Ishikawa (cell line): ENCODE measurements around the gene PEA15.
A peak's percentile ranks its signal among the peaks of the same experiment; 100 is the strongest.

Experiments
- CEBPB ChIP-seq: IDR thresholded peaks from 2 replicates; pipeline ENCODE4 v1.6.1; 2012
- CREB1 ChIP-seq: IDR thresholded peaks from 2 replicates; pipeline ENCODE4 v1.6.1; 2012; ENCODE audit warnings: low read depth
- EGR1 ChIP-seq: IDR thresholded peaks from 2 replicates; pipeline ENCODE4 v1.6.1; 2012
- EP300 ChIP-seq: IDR thresholded peaks from 2 replicates; pipeline ENCODE4 v1.6.1; 2012; ENCODE audit warnings: borderline replicate concordance
- FOXM1 ChIP-seq: IDR thresholded peaks from 2 replicates; pipeline ENCODE4 v1.6.1; 2012; ENCODE audit warnings: low read depth, borderline replicate concordance
- NFIC ChIP-seq: IDR thresholded peaks from 2 replicates; pipeline ENCODE4 v1.6.1; 2012
- RAD21 ChIP-seq: IDR thresholded peaks from 2 replicates; pipeline ENCODE4 v1.6.1; 2012; ENCODE audit warnings: low read depth
- TAF1 ChIP-seq: IDR thresholded peaks from 2 replicates; pipeline ENCODE4 v1.6.1; 2012; ENCODE audit warnings: low read depth, mild to moderate bottlenecking
- TCF12 ChIP-seq: IDR thresholded peaks from 2 replicates; pipeline ENCODE4 v1.6.1; 2012; ENCODE audit warnings: low read depth
- TEAD4 ChIP-seq: IDR thresholded peaks from 2 replicates; pipeline ENCODE4 v1.6.1; 2012
- YY1 ChIP-seq: IDR thresholded peaks from 2 replicates; pipeline ENCODE4 v1.6.1; 2012; ENCODE audit warnings: low read depth
- ZBTB7A ChIP-seq: IDR thresholded peaks from 2 replicates; pipeline ENCODE4 v1.6.1; 2012; ENCODE audit warnings: low read depth
- TF ChIP-seq, protein P1 (sequence below): IDR thresholded peaks from 2 replicates; pipeline ENCODE4 v1.6.1; 2012
- TF ChIP-seq, protein P2 (sequence below): IDR thresholded peaks from 2 replicates; pipeline ENCODE4 v1.6.1; 2012; ENCODE audit warnings: low read depth, mild to moderate bottlenecking
- TF ChIP-seq, protein P3 (sequence below): IDR thresholded peaks from 2 replicates; pipeline ENCODE4 v1.6.1; 2012

The PEA15 gene

DNA sequence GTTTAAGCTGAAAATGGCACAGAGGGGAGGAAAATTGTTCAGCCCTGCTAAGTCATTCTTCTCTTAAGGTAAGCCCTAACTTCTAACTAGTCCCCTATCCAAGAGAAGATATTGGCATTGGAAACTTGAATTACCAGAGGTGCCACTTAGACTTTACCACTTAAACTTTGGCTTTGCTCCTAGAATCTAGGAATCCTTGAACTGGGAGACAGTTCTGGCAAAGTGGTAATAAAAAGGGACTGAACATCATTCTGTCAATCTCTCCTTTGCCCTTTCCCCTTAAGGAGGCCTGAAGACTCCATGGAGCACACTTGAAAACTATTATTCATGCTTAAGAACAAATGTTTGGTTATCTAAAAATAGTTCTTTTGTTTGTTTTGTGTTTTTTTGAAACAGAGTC is 45.3 kb upstream of the PEA15 start:
- TF ChIP-seq FOXM1 (no peak), ZBTB7A (no peak), TEAD4 (no peak), TCF12 (no peak), EP300 (no peak)

DNA sequence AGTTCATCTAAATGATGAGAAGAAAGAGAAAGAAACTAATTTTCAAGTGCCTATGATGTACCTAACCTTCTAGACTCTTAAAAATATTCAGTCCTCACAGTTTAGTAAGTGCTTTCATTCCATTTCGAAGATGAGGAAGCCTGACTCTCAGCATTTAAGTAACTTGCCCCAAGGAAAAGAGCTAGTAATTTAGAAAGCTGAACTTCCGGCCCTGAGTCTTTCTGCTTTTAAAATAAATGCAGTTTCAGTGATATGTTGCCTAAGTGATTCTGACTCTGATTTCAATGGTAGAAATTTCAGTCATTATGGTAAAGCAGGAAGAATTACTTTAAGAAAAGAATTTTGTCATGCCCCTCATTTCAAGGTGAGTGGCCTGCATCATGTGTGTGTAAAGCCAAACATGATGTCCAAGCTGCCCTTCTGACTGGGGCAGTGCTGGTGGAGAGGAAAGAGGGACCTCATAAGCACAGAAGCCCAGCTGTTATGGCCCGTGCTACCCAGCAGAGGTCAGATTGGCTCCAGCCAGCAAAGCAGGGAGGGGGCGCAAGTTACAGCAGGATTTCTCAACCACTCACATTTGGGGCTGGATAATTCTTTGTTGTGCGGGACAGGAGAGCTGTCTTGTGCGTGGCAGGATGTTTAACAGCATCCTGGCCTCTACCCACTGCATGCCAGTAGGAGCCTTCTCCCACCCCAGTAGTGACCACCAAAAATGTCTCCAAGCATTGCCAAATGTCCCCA is 43.0 kb upstream of the PEA15 start:
- TF ChIP-seq CEBPB (0 out of 2 replicates have a peak, but pooled peaks have one; percentile 48), RAD21 (peak; percentile 84), EGR1 (no peak), TCF12 (no peak), ZBTB7A (no peak), NFIC (no peak), TAF1 (no peak), TEAD4 (no peak)
- TF ChIP-seq, protein P1, sequence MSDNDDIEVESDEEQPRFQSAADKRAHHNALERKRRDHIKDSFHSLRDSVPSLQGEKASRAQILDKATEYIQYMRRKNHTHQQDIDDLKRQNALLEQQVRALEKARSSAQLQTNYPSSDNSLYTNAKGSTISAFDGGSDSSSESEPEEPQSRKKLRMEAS, result no peak
- TF ChIP-seq, protein P2, sequence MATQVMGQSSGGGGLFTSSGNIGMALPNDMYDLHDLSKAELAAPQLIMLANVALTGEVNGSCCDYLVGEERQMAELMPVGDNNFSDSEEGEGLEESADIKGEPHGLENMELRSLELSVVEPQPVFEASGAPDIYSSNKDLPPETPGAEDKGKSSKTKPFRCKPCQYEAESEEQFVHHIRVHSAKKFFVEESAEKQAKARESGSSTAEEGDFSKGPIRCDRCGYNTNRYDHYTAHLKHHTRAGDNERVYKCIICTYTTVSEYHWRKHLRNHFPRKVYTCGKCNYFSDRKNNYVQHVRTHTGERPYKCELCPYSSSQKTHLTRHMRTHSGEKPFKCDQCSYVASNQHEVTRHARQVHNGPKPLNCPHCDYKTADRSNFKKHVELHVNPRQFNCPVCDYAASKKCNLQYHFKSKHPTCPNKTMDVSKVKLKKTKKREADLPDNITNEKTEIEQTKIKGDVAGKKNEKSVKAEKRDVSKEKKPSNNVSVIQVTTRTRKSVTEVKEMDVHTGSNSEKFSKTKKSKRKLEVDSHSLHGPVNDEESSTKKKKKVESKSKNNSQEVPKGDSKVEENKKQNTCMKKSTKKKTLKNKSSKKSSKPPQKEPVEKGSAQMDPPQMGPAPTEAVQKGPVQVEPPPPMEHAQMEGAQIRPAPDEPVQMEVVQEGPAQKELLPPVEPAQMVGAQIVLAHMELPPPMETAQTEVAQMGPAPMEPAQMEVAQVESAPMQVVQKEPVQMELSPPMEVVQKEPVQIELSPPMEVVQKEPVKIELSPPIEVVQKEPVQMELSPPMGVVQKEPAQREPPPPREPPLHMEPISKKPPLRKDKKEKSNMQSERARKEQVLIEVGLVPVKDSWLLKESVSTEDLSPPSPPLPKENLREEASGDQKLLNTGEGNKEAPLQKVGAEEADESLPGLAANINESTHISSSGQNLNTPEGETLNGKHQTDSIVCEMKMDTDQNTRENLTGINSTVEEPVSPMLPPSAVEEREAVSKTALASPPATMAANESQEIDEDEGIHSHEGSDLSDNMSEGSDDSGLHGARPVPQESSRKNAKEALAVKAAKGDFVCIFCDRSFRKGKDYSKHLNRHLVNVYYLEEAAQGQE, result no peak

DNA sequence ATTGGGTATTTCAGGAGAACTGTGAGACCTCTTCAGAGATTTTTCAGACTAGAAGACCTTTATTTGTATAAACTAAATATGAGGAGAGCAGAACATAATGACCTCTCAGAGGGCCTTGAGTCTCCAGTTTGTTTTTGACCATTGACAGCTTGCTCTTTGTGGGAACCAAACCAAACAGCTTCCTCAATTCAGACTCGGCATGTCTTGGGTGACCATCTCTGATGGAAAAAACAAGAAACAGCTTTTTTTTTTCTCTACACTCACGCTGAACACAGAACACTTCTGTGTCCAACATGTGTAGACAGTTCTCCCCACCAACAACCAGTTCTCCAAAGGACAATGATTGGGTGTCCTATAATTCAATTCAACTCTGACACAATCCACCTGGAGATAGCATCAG is 42.3 kb upstream of the PEA15 start:
- no peak for TF ChIP-seq NFIC
- no peak for TF ChIP-seq ZBTB7A
- TF ChIP-seq CREB1, result no peak
- no peak for TF ChIP-seq CEBPB
- TF ChIP-seq, protein P3, sequence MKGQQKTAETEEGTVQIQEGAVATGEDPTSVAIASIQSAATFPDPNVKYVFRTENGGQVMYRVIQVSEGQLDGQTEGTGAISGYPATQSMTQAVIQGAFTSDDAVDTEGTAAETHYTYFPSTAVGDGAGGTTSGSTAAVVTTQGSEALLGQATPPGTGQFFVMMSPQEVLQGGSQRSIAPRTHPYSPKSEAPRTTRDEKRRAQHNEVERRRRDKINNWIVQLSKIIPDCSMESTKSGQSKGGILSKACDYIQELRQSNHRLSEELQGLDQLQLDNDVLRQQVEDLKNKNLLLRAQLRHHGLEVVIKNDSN, result no peak
- TF ChIP-seq, protein P1, result no peak
- TF ChIP-seq TCF12, result no peak
- TF ChIP-seq RAD21, result no peak

DNA sequence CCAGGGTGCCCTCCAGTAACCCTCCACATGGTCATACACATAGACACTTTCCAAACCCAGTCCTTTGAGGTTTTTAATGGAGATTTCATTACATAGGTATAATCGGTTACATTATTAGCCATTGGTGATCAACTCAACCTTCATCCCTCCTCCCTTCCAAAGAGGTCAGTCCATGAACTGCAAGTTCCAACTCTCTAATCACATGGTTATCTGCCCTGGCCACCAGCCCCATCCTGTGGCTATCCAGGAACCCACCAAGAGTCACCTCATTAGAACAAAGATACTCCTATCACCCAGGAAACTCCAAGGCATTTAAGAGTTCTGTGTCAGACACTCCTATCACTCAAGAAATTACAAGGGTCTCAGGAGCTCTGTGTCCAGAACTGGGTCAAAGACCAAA is 41.6 kb upstream of the PEA15 start:
- TF ChIP-seq CEBPB (no peak), FOXM1 (no peak), NFIC (no peak), TAF1 (no peak), ZBTB7A (no peak), EGR1 (no peak), RAD21 (no peak), TEAD4 (no peak), YY1 (no peak), TCF12 (no peak), CREB1 (no peak), EP300 (no peak)
- TF ChIP-seq, protein P3, result no peak
- TF ChIP-seq, protein P2, result no peak
- TF ChIP-seq, protein P1, result no peak

DNA sequence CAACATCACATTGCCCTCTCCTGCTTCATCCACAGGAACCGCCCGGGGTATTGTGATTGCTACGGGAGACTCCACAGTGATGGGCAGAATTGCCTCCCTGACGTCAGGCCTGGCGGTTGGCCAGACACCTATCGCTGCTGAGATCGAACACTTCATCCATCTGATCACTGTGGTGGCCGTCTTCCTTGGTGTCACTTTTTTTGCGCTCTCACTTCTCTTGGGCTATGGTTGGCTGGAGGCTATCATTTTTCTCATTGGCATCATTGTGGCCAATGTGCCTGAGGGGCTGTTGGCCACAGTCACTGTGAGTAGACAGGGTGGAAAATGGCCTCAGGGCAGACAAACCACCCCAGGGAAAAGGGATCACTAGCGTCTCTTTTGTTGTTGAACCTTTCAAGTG is 41.1 kb upstream of the PEA15 start:
- TF ChIP-seq ZBTB7A (no peak), YY1 (no peak), TCF12 (no peak), FOXM1 (no peak), EGR1 (no peak), NFIC (no peak), TAF1 (no peak), CREB1 (no peak), RAD21 (no peak), TEAD4 (no peak), CEBPB (no peak)
- TF ChIP-seq, protein P3, result no peak
- TF ChIP-seq, protein P1, result no peak
